ENCODE measurements around the gene CFAP69.

CFAP69 gene

DNA sequence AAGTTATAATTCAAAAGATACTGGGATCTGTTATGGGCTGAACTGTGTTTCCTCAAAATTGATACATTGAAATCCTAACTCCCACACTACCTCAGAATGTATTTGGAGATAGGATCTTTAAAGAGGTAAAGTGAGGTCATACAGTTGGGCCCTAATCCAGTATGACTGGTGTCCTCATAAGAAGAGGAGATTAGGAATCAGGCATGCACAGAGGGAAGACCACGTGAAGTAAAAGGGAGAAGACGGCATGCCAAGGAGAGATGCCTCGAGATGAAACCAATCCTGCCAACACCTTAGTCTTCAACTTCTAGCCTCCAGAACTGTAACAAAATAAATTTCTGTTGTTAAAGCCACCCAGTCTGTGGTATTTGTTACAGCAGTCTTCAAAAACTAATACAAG is 5.9 kb upstream of the CFAP69 start:
- TF ChIP-seq RAD21 (IDR thresholded peaks at IDR 0.05; ENCODE audit: low read depth), result no peak
- no peak for TF ChIP-seq YY1 (IDR thresholded peaks at IDR 0.05; ENCODE audit: low read depth)
- no peak for TF ChIP-seq CREB1 (IDR thresholded peaks at IDR 0.05; ENCODE audit: low read depth)
- TF ChIP-seq TCF12 (IDR thresholded peaks at IDR 0.05; ENCODE audit: low read depth), result no peak
- TF ChIP-seq CEBPB (IDR thresholded peaks at IDR 0.05), result no peak
- no peak for TF ChIP-seq TEAD4 (IDR thresholded peaks at IDR 0.05)
- no peak for TF ChIP-seq EGR1 (IDR thresholded peaks at IDR 0.05)
- TF ChIP-seq ZBTB7A (IDR thresholded peaks at IDR 0.05; ENCODE audit: low read depth), result no peak
- TF ChIP-seq EP300 (IDR thresholded peaks at IDR 0.05; ENCODE audit: borderline replicate concordance), result no peak
- TF ChIP-seq, protein P1, sequence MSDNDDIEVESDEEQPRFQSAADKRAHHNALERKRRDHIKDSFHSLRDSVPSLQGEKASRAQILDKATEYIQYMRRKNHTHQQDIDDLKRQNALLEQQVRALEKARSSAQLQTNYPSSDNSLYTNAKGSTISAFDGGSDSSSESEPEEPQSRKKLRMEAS (IDR thresholded peaks at IDR 0.05), result no peak
- TF ChIP-seq, protein P2, sequence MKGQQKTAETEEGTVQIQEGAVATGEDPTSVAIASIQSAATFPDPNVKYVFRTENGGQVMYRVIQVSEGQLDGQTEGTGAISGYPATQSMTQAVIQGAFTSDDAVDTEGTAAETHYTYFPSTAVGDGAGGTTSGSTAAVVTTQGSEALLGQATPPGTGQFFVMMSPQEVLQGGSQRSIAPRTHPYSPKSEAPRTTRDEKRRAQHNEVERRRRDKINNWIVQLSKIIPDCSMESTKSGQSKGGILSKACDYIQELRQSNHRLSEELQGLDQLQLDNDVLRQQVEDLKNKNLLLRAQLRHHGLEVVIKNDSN (IDR thresholded peaks at IDR 0.05), result no peak
- TF ChIP-seq, protein P3, sequence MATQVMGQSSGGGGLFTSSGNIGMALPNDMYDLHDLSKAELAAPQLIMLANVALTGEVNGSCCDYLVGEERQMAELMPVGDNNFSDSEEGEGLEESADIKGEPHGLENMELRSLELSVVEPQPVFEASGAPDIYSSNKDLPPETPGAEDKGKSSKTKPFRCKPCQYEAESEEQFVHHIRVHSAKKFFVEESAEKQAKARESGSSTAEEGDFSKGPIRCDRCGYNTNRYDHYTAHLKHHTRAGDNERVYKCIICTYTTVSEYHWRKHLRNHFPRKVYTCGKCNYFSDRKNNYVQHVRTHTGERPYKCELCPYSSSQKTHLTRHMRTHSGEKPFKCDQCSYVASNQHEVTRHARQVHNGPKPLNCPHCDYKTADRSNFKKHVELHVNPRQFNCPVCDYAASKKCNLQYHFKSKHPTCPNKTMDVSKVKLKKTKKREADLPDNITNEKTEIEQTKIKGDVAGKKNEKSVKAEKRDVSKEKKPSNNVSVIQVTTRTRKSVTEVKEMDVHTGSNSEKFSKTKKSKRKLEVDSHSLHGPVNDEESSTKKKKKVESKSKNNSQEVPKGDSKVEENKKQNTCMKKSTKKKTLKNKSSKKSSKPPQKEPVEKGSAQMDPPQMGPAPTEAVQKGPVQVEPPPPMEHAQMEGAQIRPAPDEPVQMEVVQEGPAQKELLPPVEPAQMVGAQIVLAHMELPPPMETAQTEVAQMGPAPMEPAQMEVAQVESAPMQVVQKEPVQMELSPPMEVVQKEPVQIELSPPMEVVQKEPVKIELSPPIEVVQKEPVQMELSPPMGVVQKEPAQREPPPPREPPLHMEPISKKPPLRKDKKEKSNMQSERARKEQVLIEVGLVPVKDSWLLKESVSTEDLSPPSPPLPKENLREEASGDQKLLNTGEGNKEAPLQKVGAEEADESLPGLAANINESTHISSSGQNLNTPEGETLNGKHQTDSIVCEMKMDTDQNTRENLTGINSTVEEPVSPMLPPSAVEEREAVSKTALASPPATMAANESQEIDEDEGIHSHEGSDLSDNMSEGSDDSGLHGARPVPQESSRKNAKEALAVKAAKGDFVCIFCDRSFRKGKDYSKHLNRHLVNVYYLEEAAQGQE (IDR thresholded peaks at IDR 0.05; ENCODE audit: low read depth), result no peak
- TF ChIP-seq FOXM1 (IDR thresholded peaks at IDR 0.05; ENCODE audit: borderline replicate concordance, low read depth), result no peak
- TF ChIP-seq TAF1 (IDR thresholded peaks at IDR 0.05; ENCODE audit: low read depth), result no peak

DNA sequence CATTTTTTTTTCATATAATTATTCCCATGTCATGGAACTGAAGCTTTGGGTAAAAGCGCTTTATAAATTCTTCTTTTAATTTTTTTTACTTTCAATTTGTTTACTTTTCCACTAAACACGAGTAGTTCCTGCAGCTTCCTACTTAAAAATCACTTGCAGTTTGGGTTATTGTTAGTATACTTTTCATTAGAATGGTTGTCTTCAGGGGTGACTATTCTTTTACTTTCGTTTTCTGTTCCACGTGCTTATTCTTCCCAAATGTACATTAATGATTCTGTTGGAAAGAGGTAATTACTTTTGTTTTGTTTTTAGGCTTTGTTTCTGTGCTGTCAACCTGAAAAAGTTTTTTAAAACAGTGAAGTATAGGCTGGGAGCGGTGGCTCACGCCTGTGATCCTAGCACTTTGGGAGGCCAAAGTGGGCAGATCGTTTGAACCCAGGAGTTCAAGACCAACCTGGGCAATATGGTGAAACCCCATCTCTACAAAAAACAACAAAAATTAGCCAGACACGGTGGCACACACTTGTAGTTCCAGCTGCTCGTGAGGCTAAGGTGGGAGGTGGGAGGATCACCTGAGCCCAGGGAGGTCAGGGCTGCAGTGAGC is 5.2 kb upstream of the CFAP69 start:
- TF ChIP-seq, protein P3 (IDR thresholded peaks at IDR 0.05; ENCODE audit: low read depth), result no peak
- no peak for TF ChIP-seq FOXM1 (IDR thresholded peaks at IDR 0.05; ENCODE audit: borderline replicate concordance, low read depth)
- no peak for TF ChIP-seq YY1 (IDR thresholded peaks at IDR 0.05; ENCODE audit: low read depth)
- no peak for TF ChIP-seq CREB1 (IDR thresholded peaks at IDR 0.05; ENCODE audit: low read depth)
- TF ChIP-seq EGR1 (IDR thresholded peaks at IDR 0.05), result no peak
- TF ChIP-seq TCF12 (IDR thresholded peaks at IDR 0.05; ENCODE audit: low read depth), result no peak
- TF ChIP-seq ZBTB7A (IDR thresholded peaks at IDR 0.05; ENCODE audit: low read depth), result no peak
- no peak for TF ChIP-seq CEBPB (IDR thresholded peaks at IDR 0.05)
- TF ChIP-seq TEAD4 (IDR thresholded peaks at IDR 0.05), result no peak
- TF ChIP-seq EP300 (IDR thresholded peaks at IDR 0.05; ENCODE audit: borderline replicate concordance), result no peak
- TF ChIP-seq RAD21 (IDR thresholded peaks at IDR 0.05; ENCODE audit: low read depth), result no peak

DNA sequence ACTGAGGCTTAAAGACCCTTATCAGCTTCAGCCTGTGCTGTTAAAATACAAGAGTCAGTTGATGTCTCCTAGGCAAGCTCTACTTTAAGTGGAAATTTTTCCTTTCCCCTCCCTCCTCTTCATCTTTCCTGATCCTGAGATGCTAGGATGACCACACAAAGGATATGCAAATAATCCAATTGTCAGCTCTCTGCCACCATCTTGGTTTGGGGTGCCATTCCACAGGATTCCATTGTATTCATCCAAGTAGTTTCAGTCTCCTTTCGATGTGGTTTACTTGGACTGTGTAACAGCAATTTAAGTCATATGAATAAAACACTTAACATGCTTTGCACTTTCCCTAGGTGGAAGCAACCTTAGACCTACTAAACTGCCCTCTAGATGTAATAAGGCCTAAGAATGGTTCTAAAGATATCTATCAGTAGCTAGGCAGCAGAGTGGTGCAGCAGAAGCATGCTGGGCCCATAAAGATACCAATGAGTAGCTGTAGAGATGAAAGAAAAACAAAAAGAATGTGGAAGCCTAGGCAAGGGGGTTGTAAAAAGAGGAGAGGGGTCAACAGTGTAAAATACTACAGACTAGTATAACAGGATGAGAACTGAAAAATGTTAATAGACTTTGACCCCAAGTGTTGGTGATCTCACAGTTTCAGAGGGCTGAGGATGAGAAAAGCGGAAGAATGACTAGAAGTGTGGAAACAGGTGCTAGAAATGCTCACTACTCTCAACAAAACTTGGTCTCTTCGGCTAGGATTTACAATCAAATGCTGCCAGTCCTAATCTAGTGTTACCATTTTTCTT is 2.4 kb upstream of the CFAP69 start:
- TF ChIP-seq TAF1 (IDR thresholded peaks at IDR 0.05; ENCODE audit: low read depth) (no peak), CEBPB (IDR thresholded peaks at IDR 0.05) (no peak), CREB1 (IDR thresholded peaks at IDR 0.05; ENCODE audit: low read depth) (no peak), FOXM1 (IDR thresholded peaks at IDR 0.05; ENCODE audit: borderline replicate concordance, low read depth) (no peak), RAD21 (IDR thresholded peaks at IDR 0.05; ENCODE audit: low read depth) (no peak)
- TF ChIP-seq, protein P1 (IDR thresholded peaks at IDR 0.05), result no peak

DNA sequence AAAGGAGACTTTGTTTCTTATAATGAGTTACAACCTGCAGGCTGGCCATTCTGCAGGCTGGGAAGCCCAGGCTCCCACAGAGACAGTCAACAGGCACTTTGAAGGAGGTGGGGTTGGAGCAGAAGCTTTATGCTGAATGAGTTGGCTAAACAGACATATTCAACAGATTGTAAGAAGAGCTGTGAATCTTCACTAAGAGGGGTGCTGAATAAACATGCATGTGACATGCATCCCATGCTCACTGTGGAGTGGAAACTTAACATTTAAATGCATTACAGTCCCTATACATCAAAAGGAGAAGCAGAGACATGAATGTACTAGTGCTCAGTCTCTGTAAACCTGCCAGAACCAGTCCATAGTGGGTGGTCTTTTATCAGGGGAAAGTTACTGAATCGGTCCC is 1.4 kb upstream of the CFAP69 start:
- TF ChIP-seq NFIC (IDR thresholded peaks at IDR 0.05), result no peak
- no peak for TF ChIP-seq CEBPB (IDR thresholded peaks at IDR 0.05)
- TF ChIP-seq TAF1 (IDR thresholded peaks at IDR 0.05; ENCODE audit: low read depth), result no peak
- TF ChIP-seq ZBTB7A (IDR thresholded peaks at IDR 0.05; ENCODE audit: low read depth), result no peak
- TF ChIP-seq TEAD4 (IDR thresholded peaks at IDR 0.05), result no peak
- TF ChIP-seq RAD21 (IDR thresholded peaks at IDR 0.05; ENCODE audit: low read depth), result no peak
- TF ChIP-seq, protein P1 (IDR thresholded peaks at IDR 0.05), result no peak
- TF ChIP-seq YY1 (IDR thresholded peaks at IDR 0.05; ENCODE audit: low read depth), result no peak
- TF ChIP-seq CREB1 (IDR thresholded peaks at IDR 0.05; ENCODE audit: low read depth), result no peak
- TF ChIP-seq FOXM1 (IDR thresholded peaks at IDR 0.05; ENCODE audit: borderline replicate concordance, low read depth), result no peak
- TF ChIP-seq, protein P3 (IDR thresholded peaks at IDR 0.05; ENCODE audit: low read depth), result no peak

Measured in Ishikawa (cell line).